ENCODE data around the gene SMC1A. TPM values are rescaled to one million over a fixed set of nuclear protein-coding genes. Genes with fewer than 3 reads are reported as not detected.
A peak's percentile ranks its signal among the peaks of the same experiment; 100 is the strongest.
"Not testable (repeated sequence)": the region's sequence is repeated elsewhere in the genome, so short reads cannot be mapped to it uniquely, and the experiment has no call there.

Gene SMC1A
- total RNA-seq, 1 experiment from 2014 or later, result 162 TPM

DNA sequence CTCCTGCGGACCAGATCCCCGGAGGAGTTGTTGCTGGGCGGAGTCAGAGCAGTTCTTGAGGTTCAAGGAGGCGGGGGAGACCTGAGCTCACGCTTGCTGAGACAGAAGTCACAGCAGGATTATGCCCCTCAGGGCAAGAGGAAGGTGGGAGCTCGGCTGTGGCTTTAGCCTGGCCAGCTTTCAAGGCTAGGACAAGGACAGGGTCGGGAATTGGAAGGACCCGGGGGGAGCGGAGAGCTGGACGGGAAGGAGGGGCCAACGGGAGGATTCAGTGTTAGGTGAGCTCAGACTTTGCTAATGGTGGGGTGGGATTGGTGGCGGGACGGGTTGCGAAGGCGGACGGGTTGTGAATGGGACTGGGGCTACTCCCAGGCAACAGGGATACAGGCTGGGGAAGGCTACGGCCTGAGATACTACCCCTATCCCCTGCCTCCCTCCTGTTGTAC lies 430 bp upstream of the SMC1A start, which contains the start of gene RIBC1:
Gene RIBC1 (plus strand): TSS at position 13 of the 446 bp plus-strand sequence. CDS start 3,404 bp downstream, outside the sequence.
- TF ChIP-seq, protein P1, sequence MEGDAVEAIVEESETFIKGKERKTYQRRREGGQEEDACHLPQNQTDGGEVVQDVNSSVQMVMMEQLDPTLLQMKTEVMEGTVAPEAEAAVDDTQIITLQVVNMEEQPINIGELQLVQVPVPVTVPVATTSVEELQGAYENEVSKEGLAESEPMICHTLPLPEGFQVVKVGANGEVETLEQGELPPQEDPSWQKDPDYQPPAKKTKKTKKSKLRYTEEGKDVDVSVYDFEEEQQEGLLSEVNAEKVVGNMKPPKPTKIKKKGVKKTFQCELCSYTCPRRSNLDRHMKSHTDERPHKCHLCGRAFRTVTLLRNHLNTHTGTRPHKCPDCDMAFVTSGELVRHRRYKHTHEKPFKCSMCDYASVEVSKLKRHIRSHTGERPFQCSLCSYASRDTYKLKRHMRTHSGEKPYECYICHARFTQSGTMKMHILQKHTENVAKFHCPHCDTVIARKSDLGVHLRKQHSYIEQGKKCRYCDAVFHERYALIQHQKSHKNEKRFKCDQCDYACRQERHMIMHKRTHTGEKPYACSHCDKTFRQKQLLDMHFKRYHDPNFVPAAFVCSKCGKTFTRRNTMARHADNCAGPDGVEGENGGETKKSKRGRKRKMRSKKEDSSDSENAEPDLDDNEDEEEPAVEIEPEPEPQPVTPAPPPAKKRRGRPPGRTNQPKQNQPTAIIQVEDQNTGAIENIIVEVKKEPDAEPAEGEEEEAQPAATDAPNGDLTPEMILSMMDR (conservative IDR thresholded peaks at IDR 0.05), result no peak
- TF ChIP-seq EZH2 (IDR thresholded peaks at IDR 0.05; ENCODE audit: low read depth), result no peak
- Histone ChIP-seq H3K4me1 (replicated peaks; ENCODE audit: insufficient read depth) (no peaks in the 10 kb centered on the region), H3K9me3 (ENCODE audit: insufficient read depth, low read depth) (no peaks in the 10 kb centered on the region), H3K36me3 (ENCODE audit: low read depth) (no peaks in the 10 kb centered on the region), H3K4me3 (peak within 1 kb of the TSS; percentile 58), H3K27me3 (ENCODE audit: insufficient read depth, low read depth) (no peaks in the 10 kb centered on the region), H4K20me1 (ENCODE audit: insufficient read depth) (no peaks in the 10 kb centered on the region), H3K9me2 (ENCODE audit: insufficient read depth) (no peaks in the 10 kb centered on the region), H3K79me2 (ENCODE audit: low read depth) (peaks cover 37% of the 10 kb centered on the region), H2AFZ (0 out of 2 replicates have a peak within 1 kb of the TSS, but pooled peaks have one; percentile 39), H3F3A (ENCODE audit: insufficient read depth, low read depth) (no peaks in the 10 kb centered on the region), H3K4me2 (peak within 1 kb of the TSS; percentile 75), H3K27ac (peak within 1 kb of the TSS; percentile 49; the same call in 1 of the 2 replicates)
- BruUV-seq (replicated peaks), result no TSS peak
- DNase-seq, result no peak
- intact Hi-C loops (cut with micrococcal nuclease; ENCODE audit: unreplicated experiment), result loop anchor here (1.0 to 5.0 kb wide), 3 partner anchors 11 to 141 kb away; partner anchors contain the start of genes HSD17B10 and IQSEC2
- ChIA-PET POLR2A (ENCODE audit: unreplicated experiment) (interaction anchor here (0.5 to 1.2 kb wide), 7 partner anchors 79 to 1586 kb away, joined by 3 to 5 read pairs (median 4); no protein-coding TSS in a partner anchor), CTCF (interaction anchor here (0.6 to 1.4 kb wide), 5 partner anchors 12 to 1217 kb away, joined by 3 to 5 read pairs (median 3); no protein-coding TSS in a partner anchor)

- Histone ChIP-seq H3K9me3 (ENCODE audit: insufficient read depth, low read depth) (no peaks in the 10 kb centered on the region), H3K4me2 (peak overlapping the region; percentile 75), H3K79me2 (ENCODE audit: low read depth) (peaks cover 37% of the 10 kb centered on the region), H3K4me3 (peak overlapping the region; percentile 58), H3K27me3 (ENCODE audit: insufficient read depth, low read depth) (no peaks in the 10 kb centered on the region), H3K36me3 (ENCODE audit: low read depth) (no peaks in the 10 kb centered on the region), H3F3A (ENCODE audit: insufficient read depth, low read depth) (no peaks in the 10 kb centered on the region), H3K4me1 (replicated peaks; ENCODE audit: insufficient read depth) (no peaks in the 10 kb centered on the region), H4K20me1 (ENCODE audit: insufficient read depth) (no peaks in the 10 kb centered on the region), H3K27ac (0 out of 2 replicates have a peak overlapping the region, but pooled peaks have one; percentile 49), H2AFZ (no peak overlapping the region), H3K9me2 (ENCODE audit: insufficient read depth) (no peaks in the 10 kb centered on the region)
- no peak for DNase-seq
- POLR2A ChIA-PET (ENCODE audit: unreplicated experiment), result interaction anchor here (0.7 kb wide), 1 partner anchor 197 kb away, joined by 4 read pairs; the partner anchor contains the start of gene KDM5C
- no peak for TF ChIP-seq EZH2 (IDR thresholded peaks at IDR 0.05; ENCODE audit: low read depth)
- TF ChIP-seq, protein P1 (conservative IDR thresholded peaks at IDR 0.05), result no peak
- CTCF ChIA-PET, result interaction anchor here (0.6 kb wide), 1 partner anchor 13 kb away, joined by 3 read pairs; no protein-coding TSS in a partner anchor
- BruUV-seq (replicated peaks), result no TSS peak
- intact Hi-C loops (cut with micrococcal nuclease; ENCODE audit: unreplicated experiment), result loop anchor here (2.0 to 5.0 kb wide), 2 partner anchors 19 to 139 kb away; partner anchors contain the start of gene IQSEC2
These were observed 725 bp downstream of the SMC1A start for GRCh38 chrX:53421772-53422085.

- H3K4me2 ChIP-seq, result peak overlapping the region; percentile 75
- no peaks in the 10 kb centered on the region for H4K20me1 ChIP-seq (ENCODE audit: insufficient read depth)
- no peaks in the 10 kb centered on the region for H3K36me3 ChIP-seq (ENCODE audit: low read depth)
- H3F3A ChIP-seq (ENCODE audit: insufficient read depth, low read depth), result no peaks in the 10 kb centered on the region
- peak overlapping the region; percentile 58; the same call in 1 of the 2 replicates for H3K4me3 ChIP-seq
- no peaks in the 10 kb centered on the region for H3K9me3 ChIP-seq (ENCODE audit: insufficient read depth, low read depth)
- DNase-seq, result no peak
- CTCF ChIA-PET, result no interaction called here
- POLR2A ChIA-PET (ENCODE audit: unreplicated experiment), result interaction anchor here (0.6 kb wide), 1 partner anchor 93 kb away, joined by 3 read pairs; no protein-coding TSS in a partner anchor
- TF ChIP-seq, protein P1 (conservative IDR thresholded peaks at IDR 0.05), result no peak
- no peak for TF ChIP-seq EZH2 (IDR thresholded peaks at IDR 0.05; ENCODE audit: low read depth)
- H3K9me2 ChIP-seq (ENCODE audit: insufficient read depth), result no peaks in the 10 kb centered on the region
- BruUV-seq (replicated peaks), result TSS peak; percentile 30
- H3K79me2 ChIP-seq (ENCODE audit: low read depth), result peaks cover 37% of the 10 kb centered on the region
- no peaks in the 10 kb centered on the region for H3K27me3 ChIP-seq (ENCODE audit: insufficient read depth, low read depth)
- H3K27ac ChIP-seq, result no peak overlapping the region
- no peaks in the 10 kb centered on the region for H3K4me1 ChIP-seq (replicated peaks; ENCODE audit: insufficient read depth)
- H2AFZ ChIP-seq, result no peak overlapping the region
- intact Hi-C loops (cut with micrococcal nuclease; ENCODE audit: unreplicated experiment), result loop anchor here (5.0 kb wide), 1 partner anchor 139 kb away; the partner anchor contains the start of gene IQSEC2
These were observed 1.3 kb downstream of the SMC1A start for GRCh38 chrX:53421125-53421524.

DNA sequence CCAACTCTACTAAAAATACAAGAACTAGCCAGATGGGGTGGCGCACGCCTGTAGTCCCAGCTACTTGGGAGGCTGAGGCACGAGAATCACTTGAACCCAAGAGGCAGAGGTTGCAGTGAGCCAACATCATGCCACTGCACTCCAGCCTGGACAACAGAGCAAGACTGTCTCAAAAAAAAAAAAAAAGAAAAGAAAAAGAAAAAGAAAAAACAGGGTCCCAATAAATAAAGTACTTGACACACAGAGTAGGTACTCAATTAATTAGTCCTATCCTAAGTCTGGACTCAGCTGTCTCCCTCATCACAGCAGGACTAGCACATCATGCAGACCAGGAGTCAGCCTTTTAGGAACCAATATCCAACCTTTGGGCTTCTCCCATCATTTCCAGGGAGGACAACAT lies 2.1 kb downstream of the SMC1A start:
- Histone ChIP-seq H3K79me2 (ENCODE audit: low read depth) (peaks cover 37% of the 10 kb centered on the region), H3K4me2 (peak overlapping the region; percentile 75; the same call in 1 of the 2 replicates)
- H3K27ac ChIP-seq; H3K9me2 ChIP-seq (ENCODE audit: insufficient read depth); H3F3A ChIP-seq (ENCODE audit: insufficient read depth, low read depth); BruUV-seq (replicated peaks); H3K27me3 ChIP-seq (ENCODE audit: insufficient read depth, low read depth); H2AFZ ChIP-seq; H3K36me3 ChIP-seq (ENCODE audit: low read depth); H3K4me3 ChIP-seq; H3K4me1 ChIP-seq (replicated peaks; ENCODE audit: insufficient read depth); DNase-seq; POLR2A ChIA-PET (ENCODE audit: unreplicated experiment); H3K9me3 ChIP-seq (ENCODE audit: insufficient read depth, low read depth); H4K20me1 ChIP-seq (ENCODE audit: insufficient read depth): not testable (repeated sequence)
- CTCF ChIA-PET, result interaction anchor here (0.7 kb wide), 1 partner anchor 609 kb away, joined by 3 read pairs; no protein-coding TSS in a partner anchor
- intact Hi-C loops (cut with micrococcal nuclease; ENCODE audit: unreplicated experiment), result loop anchor here (5.0 kb wide), 1 partner anchor 138 kb away; the partner anchor contains the start of gene IQSEC2

Data from PC-9 (cell line).